HG03025 (cell line): ENCODE measurements around the gene GNPDA1.
"Not testable (repeated sequence)": the region's sequence is repeated elsewhere in the genome, so short reads cannot be mapped to it uniquely, and the experiment has no call there.

Experiments used
- ATAC-seq: cut with Tn5 transposase; IDR thresholded peaks from one replicate; pipeline ENCODE4 v1.9.1; 2021; ENCODE audit warnings: mild to moderate bottlenecking, moderate library complexity; ENCODE audit not compliant: unreplicated experiment, low FRiP score

GNPDA1 gene

DNA sequence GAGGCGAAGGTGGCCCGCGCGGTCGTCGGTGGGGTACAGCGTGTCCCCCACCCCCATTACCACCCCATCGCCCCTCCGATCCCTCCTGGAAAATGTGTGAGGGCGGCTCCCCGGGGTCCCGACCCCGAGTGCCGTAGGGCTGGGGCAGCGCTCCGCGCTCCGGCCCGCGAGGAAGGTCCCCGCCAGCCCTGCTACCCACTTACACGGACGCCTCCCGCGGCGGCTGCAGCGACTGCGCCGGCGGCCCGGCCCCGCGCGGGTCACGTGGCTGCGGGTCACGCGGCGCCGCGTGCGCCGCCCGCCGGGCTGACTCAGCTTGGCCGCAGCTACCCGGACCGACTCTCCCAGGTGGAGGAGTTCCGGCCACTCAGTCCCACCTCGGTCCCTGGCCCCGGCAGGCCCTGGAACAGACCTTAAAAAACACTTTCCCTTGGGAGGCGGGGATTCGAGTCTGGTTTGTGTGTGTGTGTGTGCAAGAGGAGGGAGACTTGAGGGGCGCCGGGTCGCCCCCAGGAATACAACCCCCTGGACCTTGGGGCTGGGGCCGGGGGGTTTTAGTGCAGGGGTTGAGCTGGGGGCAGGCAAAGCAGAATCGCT is at the start of gene GNPDA1:
Gene GNPDA1, minus strand, starts transcription at position 236 of the 597 bp plus-strand sequence. CDS start 992 bp downstream, outside the sequence.
- peak; percentile 54 for ATAC-seq

DNA sequence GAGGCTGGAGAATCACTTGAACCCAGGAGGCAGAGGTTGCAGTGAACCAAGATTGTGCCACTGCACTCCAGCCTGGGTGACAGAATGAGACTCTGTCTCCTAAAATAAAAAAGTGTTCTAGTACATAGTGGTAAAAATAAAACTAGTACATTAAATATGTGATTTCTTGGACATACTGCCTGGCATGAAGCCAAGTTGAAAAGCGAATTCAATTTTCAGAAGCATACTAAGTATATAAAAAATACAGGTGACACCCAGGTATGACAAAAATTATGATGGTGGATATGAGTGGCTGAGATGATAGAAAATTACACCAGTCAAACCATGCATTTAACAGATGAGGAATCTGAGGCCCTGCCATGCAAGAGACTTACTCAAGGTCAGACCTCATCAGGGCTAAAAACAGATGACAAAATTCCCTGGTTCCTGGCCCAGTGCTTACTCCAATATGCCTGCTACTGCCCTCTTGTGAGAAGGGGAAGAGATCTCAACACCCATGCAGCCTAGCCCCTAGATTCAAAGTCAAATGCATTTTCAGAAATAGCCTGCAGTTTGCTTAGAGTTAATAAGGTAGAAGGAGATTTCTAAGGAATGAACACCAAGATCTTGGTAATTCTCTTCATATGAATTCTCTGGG is 46.6 kb upstream of the GNPDA1 start:
- no peak for ATAC-seq

- ATAC-seq: no peak
These were observed 44.9 kb upstream of the GNPDA1 start for GRCh38 chr5:142057697-142058056.

- ATAC-seq: no peak
These were observed 44.2 kb upstream of the GNPDA1 start for GRCh38 chr5:142056816-142057696.

DNA sequence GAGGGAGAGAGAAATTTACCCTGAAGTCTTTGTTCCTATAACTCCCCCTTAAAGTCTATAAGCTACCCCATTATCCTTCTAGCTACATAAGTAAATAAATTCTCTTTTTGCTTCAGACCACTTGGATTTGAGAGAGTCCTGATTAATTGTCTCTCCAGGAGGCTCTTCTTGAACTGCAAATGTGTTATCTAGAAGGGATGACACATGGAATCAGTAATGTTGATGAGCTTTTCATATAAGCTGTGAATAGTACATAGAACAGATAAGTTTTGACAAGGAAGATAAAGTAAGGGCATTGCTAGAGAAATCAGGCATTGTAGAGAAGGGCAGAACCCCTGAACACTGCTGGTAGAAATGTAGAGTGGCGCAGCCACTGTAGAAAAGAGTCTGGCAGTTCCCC is 42.5 kb upstream of the GNPDA1 start:
- ATAC-seq: no peak

DNA sequence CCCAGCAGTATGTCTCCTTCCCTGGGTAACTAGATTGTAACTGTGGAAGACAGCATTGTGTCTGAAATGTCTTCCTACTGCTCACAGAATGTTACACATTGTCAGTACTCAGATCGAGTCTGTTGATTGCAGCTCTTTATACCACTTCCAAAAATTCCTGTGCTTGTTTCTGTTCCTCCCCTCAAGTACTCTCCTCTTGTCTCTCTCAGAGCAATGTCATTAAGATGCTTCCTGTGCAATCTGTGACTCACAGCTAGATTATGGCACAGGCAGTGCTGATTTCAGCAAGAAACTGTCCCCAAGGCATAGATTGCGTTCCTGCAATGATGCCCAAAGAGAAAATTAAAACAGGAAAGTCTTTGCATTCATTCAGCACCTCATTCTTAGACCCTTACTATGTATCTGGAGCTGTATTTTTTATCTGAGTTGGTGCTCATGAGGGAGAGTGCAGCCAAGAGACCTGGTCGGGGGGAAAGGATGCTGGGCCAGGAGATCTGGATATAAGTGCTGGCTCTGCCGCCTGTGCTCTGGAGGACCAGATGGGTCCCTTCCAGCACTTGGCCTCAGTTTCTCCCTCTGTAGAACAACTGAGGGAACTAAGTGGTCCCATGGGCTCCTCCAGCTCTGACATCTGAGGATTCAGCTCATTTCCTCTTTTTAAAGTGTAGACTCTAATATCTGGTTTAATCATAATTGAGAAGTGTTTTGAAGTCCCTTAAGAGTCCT is 40.8 kb upstream of the GNPDA1 start:
- ATAC-seq: no peak

DNA sequence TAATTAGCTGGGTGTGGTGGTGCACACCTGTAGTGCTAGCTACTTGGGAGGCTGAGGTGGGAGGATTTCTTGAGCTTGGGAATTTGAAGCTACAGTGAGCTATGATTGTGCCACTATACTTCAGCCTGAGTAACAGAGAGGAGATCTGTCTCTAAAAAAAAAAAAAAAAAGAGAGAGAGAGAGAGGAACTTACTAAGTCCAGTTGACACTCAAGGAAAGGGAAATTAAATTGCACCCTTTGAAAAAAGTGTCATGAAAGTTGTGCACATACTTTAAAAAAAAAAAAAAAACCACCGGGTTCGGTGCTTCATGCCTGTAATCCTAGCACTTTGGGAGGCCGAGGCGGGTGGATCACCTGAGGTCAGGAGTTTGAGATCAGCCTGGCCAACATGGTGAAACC is 39.2 kb upstream of the GNPDA1 start:
- ATAC-seq: not testable (repeated sequence)

DNA sequence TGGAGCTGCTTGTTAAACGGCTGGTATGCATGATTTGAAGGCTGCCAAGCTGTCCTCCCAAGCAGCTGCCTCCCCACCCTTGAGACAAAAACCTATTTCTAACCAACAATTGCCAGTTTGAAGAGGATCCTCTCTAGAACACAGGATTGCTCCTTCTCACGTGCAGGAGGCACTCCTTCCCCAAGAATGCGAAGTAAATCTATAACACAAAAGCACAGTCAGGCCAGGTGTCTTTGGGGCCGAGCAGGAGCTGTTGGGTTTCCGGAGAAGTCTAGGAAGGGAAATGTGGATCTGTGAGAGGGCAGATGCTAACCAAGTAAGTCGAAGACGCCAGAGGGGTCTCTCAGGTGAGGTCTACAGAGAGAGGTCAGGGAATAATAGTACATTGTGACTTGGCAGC is 35.4 kb upstream of the GNPDA1 start:
- ATAC-seq: no peak

- no peak for ATAC-seq
These were observed 33.4 kb upstream of the GNPDA1 start for GRCh38 chr5:142046191-142046590.

DNA sequence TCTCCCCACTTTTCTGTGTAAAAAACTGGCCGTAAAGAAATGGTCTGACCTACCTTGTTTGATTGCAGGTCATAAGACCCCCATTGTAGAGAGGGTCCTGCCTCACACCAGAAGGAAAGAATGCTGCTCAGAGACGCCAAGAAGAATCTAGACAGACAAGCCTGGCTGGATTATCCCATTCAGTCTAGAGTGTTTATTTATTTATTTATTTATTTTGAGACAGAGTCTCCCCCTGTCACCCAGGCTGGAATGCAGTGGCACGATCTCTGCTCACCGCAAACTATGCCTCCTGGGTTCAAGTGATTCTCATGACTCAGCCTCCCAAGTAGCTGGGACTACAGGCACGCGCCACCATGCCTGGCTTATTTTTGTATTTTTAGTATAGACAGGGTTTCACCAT is 28.1 kb upstream of the GNPDA1 start:
- not testable (repeated sequence) for ATAC-seq

DNA sequence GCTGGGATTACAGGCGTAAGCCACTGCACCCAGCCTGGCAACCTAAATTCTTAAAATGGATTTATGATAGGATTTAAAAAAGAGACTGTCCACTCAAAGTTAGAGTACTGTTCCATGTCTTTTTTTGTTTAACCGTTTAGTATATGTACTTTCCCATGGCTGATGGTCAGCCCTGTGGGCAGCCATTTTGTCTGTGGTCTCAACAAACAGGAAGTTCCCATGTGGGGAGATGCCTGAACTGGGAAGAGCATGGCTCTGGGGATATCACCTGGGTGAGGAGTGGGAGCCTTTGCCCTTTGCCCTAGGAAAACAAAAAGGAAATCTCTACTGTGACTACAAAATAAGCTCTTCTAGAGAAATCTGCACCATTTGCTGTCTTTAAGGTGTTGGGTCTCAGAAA is 27.5 kb upstream of the GNPDA1 start:
- no peak for ATAC-seq

DNA sequence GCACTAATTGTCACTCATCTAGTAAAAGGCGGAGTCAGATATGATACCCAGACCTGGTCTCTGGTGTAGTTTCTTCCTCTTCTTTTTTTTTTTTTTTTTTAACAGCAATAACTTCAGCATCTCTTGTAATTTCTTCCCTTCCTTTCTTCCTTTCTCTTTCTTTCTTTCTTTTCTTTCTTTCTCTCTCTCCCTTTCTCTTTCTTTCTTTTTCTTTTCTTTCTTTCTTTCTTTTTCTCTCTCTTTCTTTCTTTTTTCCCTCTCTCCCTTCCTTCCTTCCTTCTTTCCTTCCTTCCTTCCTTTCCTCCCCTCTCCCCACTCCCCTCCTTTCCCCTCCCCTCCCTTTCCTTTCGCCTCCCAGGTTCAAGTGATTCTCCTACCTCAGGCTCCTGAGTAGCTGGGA is 25.9 kb upstream of the GNPDA1 start:
- no peak for ATAC-seq

GRCh38 chr5:142037599-142037998 is 24.8 kb upstream of the GNPDA1 start:
- ATAC-seq: not testable (repeated sequence)

GRCh38 chr5:142036918-142037317 is 24.1 kb upstream of the GNPDA1 start:
- ATAC-seq: no peak

DNA sequence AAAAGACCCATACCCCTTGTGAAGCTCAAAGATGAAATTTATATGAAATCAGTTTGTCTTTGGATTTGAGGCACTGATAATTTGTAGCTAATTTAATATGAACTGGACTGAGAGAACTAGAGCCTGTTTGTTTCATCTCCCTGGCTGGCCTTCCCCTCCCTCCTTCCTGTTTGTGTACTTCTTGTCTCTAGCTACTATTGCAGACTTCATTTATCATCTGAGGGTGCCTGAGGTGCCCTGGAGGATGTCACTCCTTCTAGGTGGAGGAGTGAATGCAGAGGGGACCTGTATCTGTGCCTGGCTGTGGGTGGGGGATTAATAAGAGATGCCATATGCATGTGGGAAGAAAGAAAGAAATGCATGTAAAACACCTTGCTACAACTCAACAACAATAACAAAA is 22.2 kb upstream of the GNPDA1 start:
- no peak for ATAC-seq

GRCh38 chr5:142033632-142034567 is 21.1 kb upstream of the GNPDA1 start:
- not testable (repeated sequence) for ATAC-seq

GRCh38 chr5:142032747-142033631 is 20.2 kb upstream of the GNPDA1 start:
- no peak for ATAC-seq

DNA sequence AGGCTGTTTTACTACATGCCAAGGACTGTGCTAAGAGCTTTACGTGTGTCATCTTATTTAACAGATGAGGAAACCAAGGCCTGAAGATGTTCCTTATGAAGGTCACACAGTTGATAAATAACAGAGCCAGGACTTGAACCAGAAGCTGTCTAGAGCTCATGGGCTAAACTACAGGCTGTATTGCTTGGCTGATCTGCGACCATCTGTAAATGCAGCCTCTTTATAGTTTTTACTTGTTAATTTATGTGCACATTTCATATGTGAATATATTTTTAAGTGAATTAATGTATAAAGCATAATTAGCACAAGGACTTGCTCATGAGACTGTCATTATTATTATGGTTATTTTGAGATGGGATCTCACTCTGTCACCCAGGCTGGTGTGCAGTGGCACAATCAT is 19.3 kb upstream of the GNPDA1 start:
- ATAC-seq: no peak

GRCh38 chr5:142025637-142026036 is 12.8 kb upstream of the GNPDA1 start:
- no peak for ATAC-seq
